ENCODE data around the gene EMSY. TPM values are rescaled to one million over a fixed set of nuclear protein-coding genes. Genes with fewer than 3 reads are reported as not detected.

The EMSY gene
- total RNA-seq, 4 donors from 2014 or later, result 29.0 to 39.8 (median 37.5) TPM

- TF ChIP-seq, protein P1, sequence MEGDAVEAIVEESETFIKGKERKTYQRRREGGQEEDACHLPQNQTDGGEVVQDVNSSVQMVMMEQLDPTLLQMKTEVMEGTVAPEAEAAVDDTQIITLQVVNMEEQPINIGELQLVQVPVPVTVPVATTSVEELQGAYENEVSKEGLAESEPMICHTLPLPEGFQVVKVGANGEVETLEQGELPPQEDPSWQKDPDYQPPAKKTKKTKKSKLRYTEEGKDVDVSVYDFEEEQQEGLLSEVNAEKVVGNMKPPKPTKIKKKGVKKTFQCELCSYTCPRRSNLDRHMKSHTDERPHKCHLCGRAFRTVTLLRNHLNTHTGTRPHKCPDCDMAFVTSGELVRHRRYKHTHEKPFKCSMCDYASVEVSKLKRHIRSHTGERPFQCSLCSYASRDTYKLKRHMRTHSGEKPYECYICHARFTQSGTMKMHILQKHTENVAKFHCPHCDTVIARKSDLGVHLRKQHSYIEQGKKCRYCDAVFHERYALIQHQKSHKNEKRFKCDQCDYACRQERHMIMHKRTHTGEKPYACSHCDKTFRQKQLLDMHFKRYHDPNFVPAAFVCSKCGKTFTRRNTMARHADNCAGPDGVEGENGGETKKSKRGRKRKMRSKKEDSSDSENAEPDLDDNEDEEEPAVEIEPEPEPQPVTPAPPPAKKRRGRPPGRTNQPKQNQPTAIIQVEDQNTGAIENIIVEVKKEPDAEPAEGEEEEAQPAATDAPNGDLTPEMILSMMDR (IDR thresholded peaks at IDR 0.05), result no peak
- TF ChIP-seq EP300 (IDR thresholded peaks at IDR 0.05) (no peak), POLR2A (IDR thresholded peaks at IDR 0.05) (no peak), POLR2AphosphoS5 (IDR thresholded peaks at IDR 0.05) (no peak)
- no peak overlapping the region for H3K4me3 ChIP-seq
- no peaks in the 10 kb centered on the region for H3K9me3 ChIP-seq
- no peak for ATAC-seq
- peaks cover 0 to 27% (median 0%) of the 10 kb centered on the region in 3 donors for H3K4me1 ChIP-seq
- WGBS, 2 donors (ENCODE audit: low coverage in 1 of 2), result 92 to 100% methylated on average over 1 of the region's 2 CpGs
- H3K36me3 ChIP-seq, result no peaks in the 10 kb centered on the region
- H3K27me3 ChIP-seq, result no peaks in the 10 kb centered on the region
- no peak overlapping the region for H3K27ac ChIP-seq
Observed at GRCh38 chr11:76574406-76574805, 129.6 kb downstream of the EMSY start.

- H3K4me1 ChIP-seq, result peaks cover 0 to 32% (median 0%) of the 10 kb centered on the region in 3 donors
- WGBS, 2 donors (ENCODE audit: low coverage in 1 of 2), result 80 to 83% methylated on average over 1 of the region's 1 CpG
- H3K4me3 ChIP-seq, result no peak overlapping the region
- no peak for TF ChIP-seq EP300 (IDR thresholded peaks at IDR 0.05)
- no peak for TF ChIP-seq POLR2A (IDR thresholded peaks at IDR 0.05)
- TF ChIP-seq, protein P1 (IDR thresholded peaks at IDR 0.05), result no peak
- TF ChIP-seq POLR2AphosphoS5 (IDR thresholded peaks at IDR 0.05), result no peak
- H3K9me3 ChIP-seq, result no peaks in the 10 kb centered on the region
- no peaks in the 10 kb centered on the region for H3K36me3 ChIP-seq
- no peak for ATAC-seq
- H3K27ac ChIP-seq, result no peak overlapping the region
- H3K27me3 ChIP-seq, result no peaks in the 10 kb centered on the region
Observed at GRCh38 chr11:76574879-76575278, 130.1 kb downstream of the EMSY start.

- H3K4me3 ChIP-seq, result no peak overlapping the region
- no peaks in the 10 kb centered on the region for H3K27me3 ChIP-seq
- H3K9me3 ChIP-seq, result no peaks in the 10 kb centered on the region
- peak overlapping the region in 3 of 4 donors; percentile 57 to 69 (median 63) for H3K27ac ChIP-seq
- WGBS, 2 donors (ENCODE audit: low coverage in 1 of 2), result 72% methylated on average over 3 of the region's 12 CpGs; no CpG with 5 or more reads in 1 of the 2 donors
- H3K4me1 ChIP-seq, result peaks cover 0 to 33% (median 0%) of the 10 kb centered on the region in 3 donors
- H3K36me3 ChIP-seq, result no peaks in the 10 kb centered on the region
- TF ChIP-seq POLR2AphosphoS5 (IDR thresholded peaks at IDR 0.05), result peak; percentile 17
- TF ChIP-seq EP300 (IDR thresholded peaks at IDR 0.05), result no peak
- no peak for ATAC-seq
Observed at GRCh38 chr11:76577226-76577920, 132.6 kb downstream of the EMSY start.

DNA sequence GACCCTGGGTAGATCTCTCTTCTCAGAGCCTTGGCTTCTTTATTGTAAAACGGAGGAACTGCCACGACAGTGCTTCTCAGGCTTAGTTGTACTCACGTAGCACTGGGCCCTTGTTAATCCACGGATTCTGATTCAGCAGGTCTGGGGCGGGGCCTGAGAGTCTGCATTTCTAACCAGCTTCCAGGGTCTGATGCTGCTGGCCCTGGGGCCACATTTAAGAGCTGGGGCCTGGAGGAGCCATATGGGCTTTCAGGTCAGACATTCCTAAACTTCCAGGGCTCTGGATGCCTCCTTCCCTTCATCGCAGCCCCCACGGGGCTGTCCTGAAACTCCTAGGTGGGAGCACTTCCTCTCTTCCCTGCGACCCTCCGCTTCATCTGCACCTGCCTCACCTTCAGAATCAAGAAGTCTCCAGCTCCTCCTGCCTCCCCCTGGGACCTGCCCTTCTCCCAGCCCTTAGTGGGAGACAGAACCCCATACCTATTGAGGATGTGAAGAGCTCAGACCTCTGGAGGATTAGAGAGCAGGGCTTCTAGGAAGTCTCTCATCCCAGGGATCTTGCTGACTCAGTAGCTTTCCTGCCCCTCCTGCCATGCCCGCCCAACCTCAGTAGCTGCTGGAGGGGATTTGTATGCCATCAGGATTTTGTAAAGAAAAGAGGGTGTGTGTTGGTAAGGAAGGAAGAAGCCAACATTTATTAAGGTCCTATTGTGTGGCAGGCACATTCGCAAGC is 133.3 kb downstream of the EMSY start:
- Histone ChIP-seq H3K4me1 (peaks cover 0 to 33% (median 0%) of the 10 kb centered on the region in 3 donors), H3K27ac (peak overlapping the region in 3 of 4 donors; percentile 57 to 69 (median 63)), H3K27me3 (no peaks in the 10 kb centered on the region), H3K36me3 (no peaks in the 10 kb centered on the region), H3K9me3 (no peaks in the 10 kb centered on the region), H3K4me3 (no peak overlapping the region)
- TF ChIP-seq POLR2AphosphoS5 (IDR thresholded peaks at IDR 0.05) (no peak), EP300 (IDR thresholded peaks at IDR 0.05) (no peak), POLR2A (IDR thresholded peaks at IDR 0.05) (no peak)
- TF ChIP-seq, protein P1 (IDR thresholded peaks at IDR 0.05), result no peak
- no peak for ATAC-seq
- 80% methylated on average over 3 to 6 of the region's 11 CpGs for WGBS, 2 donors (ENCODE audit: low coverage in 1 of 2)

GRCh38 chr11:76578654-76579055 is 133.8 kb downstream of the EMSY start:
- peak overlapping the region in 3 of 4 donors; percentile 57 to 69 (median 63) for H3K27ac ChIP-seq
- H3K36me3 ChIP-seq, result no peaks in the 10 kb centered on the region
- H3K4me3 ChIP-seq, result no peak overlapping the region
- H3K9me3 ChIP-seq, result no peaks in the 10 kb centered on the region
- WGBS, 2 donors (ENCODE audit: low coverage in 1 of 2), result 33 to 83% methylated on average over 3 of the region's 11 CpGs
- H3K27me3 ChIP-seq, result no peaks in the 10 kb centered on the region
- ATAC-seq, result peak; percentile 82
- peaks cover 0 to 33% (median 0%) of the 10 kb centered on the region in 3 donors for H3K4me1 ChIP-seq
- TF ChIP-seq EP300 (IDR thresholded peaks at IDR 0.05) (no peak), POLR2AphosphoS5 (IDR thresholded peaks at IDR 0.05) (peak; percentile 36)
